Measurements from ENCODE around the gene CD151.

CD151 gene

GRCh38 chr11:875769-876301 is 43.1 kb downstream of the CD151 start:
- no peak for DNase-seq

GRCh38 chr11:876545-876944 is 43.8 kb downstream of the CD151 start:
- no peak for DNase-seq

DNA sequence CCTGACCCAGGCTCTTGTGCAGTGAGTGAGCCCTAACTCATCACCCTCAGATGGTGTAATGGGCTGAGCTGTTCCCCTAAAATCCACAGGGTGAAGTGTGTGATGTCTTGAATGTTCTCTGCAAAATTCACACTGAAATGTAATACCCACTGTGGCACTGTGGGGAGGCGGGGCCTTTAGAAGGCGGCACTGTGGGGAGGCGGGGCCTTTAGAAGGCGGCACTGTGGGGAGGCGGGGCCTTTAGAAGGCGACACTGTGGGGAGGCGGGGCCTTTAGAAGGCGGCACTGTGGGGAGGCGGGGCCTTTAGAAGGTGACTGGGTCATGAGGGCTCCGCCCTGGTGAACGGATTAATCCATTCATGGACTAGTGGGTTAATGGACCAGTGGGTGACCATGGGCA is 44.8 kb downstream of the CD151 start:
- no peak for DNase-seq

DNA sequence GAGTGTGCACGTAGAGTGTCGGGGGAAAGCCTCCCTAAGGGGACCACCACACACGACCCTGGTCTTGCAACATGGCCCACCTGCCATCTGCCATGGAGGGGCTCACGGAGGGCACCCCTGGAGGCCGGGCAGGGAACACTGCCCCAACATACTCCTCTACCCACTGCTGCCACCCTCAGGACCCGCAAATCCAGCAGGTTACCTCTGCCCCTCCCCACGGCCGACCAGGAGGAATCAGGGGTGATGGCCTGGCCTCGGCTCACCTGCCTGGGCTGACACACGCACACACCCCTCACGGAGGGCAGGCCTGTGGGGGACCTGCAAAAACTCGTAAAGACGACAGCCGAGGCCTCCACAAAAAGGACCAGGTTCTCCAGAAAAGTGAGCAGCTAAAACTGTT is 47.7 kb downstream of the CD151 start:
- no peak for DNase-seq

DNA sequence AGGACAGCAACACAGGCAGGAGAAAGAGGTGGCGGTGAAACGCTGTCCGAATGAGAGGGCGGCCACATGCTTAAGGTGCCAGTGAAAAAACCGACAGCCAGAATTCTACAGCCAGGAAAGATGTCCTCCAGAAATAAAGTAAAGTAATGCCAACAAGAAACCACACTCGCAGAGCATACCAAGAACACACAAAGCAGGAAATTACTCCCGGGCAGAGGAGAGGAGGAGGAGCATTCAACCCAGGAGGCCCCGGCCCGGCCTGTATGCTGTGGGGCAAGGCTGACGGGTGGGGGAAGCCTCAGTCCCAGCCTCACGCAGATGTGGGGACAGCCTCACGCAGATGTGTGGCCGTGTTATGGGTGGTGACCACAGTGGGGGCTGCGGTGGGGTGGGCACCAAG is 49.8 kb downstream of the CD151 start:
- DNase-seq: no peak

GRCh38 chr11:883527-883926 is 50.8 kb downstream of the CD151 start:
- DNase-seq: no peak

DNA sequence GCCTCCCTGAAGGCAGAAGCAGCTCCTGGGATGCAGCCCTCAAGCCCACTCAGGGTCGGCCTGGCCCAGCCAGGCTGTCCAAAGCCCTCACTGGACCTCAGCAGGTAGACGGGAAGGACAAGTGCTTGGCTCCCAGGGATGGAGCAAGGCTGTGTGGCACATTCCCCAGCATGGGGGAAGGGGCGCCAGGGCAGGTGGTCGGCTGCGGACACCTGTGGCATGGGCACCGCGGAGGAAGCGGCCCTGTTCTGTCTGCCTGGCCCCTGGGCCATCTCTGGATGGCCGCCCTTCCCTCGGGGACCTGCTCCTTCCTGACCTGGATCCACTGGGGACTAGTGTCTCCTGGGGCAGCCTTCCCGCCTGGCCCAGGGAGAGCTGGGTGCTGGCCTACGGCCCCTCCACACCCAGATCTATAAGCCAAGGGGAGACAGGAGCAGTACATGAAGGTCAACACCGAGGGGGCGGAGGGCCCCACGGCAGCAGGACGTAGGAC is 51.9 kb downstream of the CD151 start:
- DNase-seq: no peak

GRCh38 chr11:886568-886967 is 53.8 kb downstream of the CD151 start:
- DNase-seq: no peak

DNA sequence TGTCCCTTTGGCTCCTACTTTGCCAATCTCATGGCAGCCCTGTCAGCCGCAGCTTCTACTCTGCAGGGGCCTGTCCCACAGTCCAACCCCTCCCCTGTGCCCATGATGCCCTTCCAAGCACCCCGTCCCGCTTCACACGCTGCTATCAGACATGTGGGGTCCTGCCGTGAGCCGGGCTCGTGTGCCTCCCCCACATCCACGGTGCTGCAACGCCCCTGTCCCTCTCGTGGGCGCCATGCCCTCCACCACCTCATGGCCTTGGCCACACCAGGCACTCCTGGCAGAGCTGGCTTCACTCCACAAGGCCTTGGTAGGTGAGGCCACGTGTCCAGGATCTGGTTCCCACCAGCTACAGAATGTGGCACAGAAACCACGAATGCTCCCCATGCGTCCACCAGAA is 54.8 kb downstream of the CD151 start:
- no peak for DNase-seq

Data from 8988T (cell line).